Measurements from ENCODE around the gene DDX42.

Gene DDX42

GRCh38 chr17:63826468-63827001 is 52.6 kb downstream of the DDX42 start:
- peak; percentile 26 for DNase-seq

- peak; percentile 99 for DNase-seq
Observed at GRCh38 chr17:63827002-63827800, 53.2 kb downstream of the DDX42 start, which contains the start of the genes FTSJ3 and PSMC5. Gene FTSJ3, minus strand, starts transcription at chr17:63827663. Its CDS starts 761 bp downstream, at chr17:63826902. Gene PSMC5, plus strand, starts transcription at chr17:63827431. Its CDS starts 60 bp downstream, at chr17:63827491.

GRCh38 chr17:63827801-63828221 is 53.8 kb downstream of the DDX42 start:
- no peak for DNase-seq

GRCh38 chr17:63828936-63829335 is 55.0 kb downstream of the DDX42 start:
- DNase-seq: no peak

- DNase-seq: no peak
Observed at GRCh38 chr17:63830278-63830677, 56.3 kb downstream of the DDX42 start.

- no peak for DNase-seq
Observed at GRCh38 chr17:63830904-63831491, 57.0 kb downstream of the DDX42 start.

GRCh38 chr17:63831505-63831904 is 57.5 kb downstream of the DDX42 start:
- DNase-seq: no peak

- no peak for DNase-seq
Observed at GRCh38 chr17:63832014-63832413, 58.0 kb downstream of the DDX42 start.

GRCh38 chr17:63832455-63832854 is 58.5 kb downstream of the DDX42 start:
- no peak for DNase-seq

GRCh38 chr17:63833026-63833740 is 59.2 kb downstream of the DDX42 start:
- DNase-seq: no peak

GRCh38 chr17:63833741-63834373 is 59.9 kb downstream of the DDX42 start:
- DNase-seq: no peak

- DNase-seq: peak; percentile 65
Observed at GRCh38 chr17:63834431-63835166, 60.6 kb downstream of the DDX42 start.

GRCh38 chr17:63835167-63835720 is 61.3 kb downstream of the DDX42 start:
- DNase-seq: no peak

GRCh38 chr17:63836811-63837210 is 62.8 kb downstream of the DDX42 start:
- DNase-seq: no peak

- DNase-seq: no peak
Observed at GRCh38 chr17:63837480-63837879, 63.5 kb downstream of the DDX42 start.

GRCh38 chr17:63837962-63838600 is 64.1 kb downstream of the DDX42 start:
- no peak for DNase-seq

GRCh38 chr17:63838631-63839171 is 64.7 kb downstream of the DDX42 start:
- no peak for DNase-seq

- no peak for DNase-seq
Observed at GRCh38 chr17:63840591-63841349, 66.8 kb downstream of the DDX42 start.

- peak; percentile 26 for DNase-seq
Observed at GRCh38 chr17:63841350-63842172, 67.6 kb downstream of the DDX42 start.
